Neural progenitor cell (in vitro differentiated cells): ENCODE data around the gene YPEL2. TPM values are rescaled to one million over a fixed set of nuclear protein-coding genes. Genes with fewer than 3 reads are reported as not detected.

ENCODE experiments used
- DNase-seq: peaks from one replicate; pipeline ENCODE4 v3.0.0-alpha.2; 2016; ENCODE audit warnings: low spot score
- H2AFZ ChIP-seq: fragments of 200-600 bp; sonication (generic); replicated peaks from 2 replicates; pipeline ENCODE4 v1.6.1; 2016; ENCODE audit warnings: antibody characterized with exemption
- H3F3A ChIP-seq: fragments of 200-600 bp; sonication (generic); 2 replicates; pipeline ENCODE4 v1.6.1; 2016; ENCODE audit warnings: antibody characterized with exemption, low read depth
- H3K27ac ChIP-seq: fragments of 200-600 bp; sonication (generic); 2 replicates; pipeline ENCODE4 v1.5.1; 2016; ENCODE audit warnings: mild to moderate bottlenecking
- H3K27me3 ChIP-seq: fragments of 200-600 bp; sonication (generic); 2 replicates; pipeline ENCODE4 v1.6.1; 2016; ENCODE audit warnings: mild to moderate bottlenecking, moderate library complexity
- H3K36me3 ChIP-seq: fragments of 200-600 bp; sonication (generic); 2 replicates; pipeline ENCODE4 v1.5.1; 2016
- H3K4me1 ChIP-seq: fragments of 200-600 bp; sonication (generic); 2 replicates; pipeline ENCODE4 v1.6.1; 2016; ENCODE audit warnings: mixed run types
- H3K4me2 ChIP-seq: fragments of 200-600 bp; sonication (generic); 2 replicates; pipeline ENCODE4 v1.6.1; 2016
- H3K4me3 ChIP-seq: fragments of 200-600 bp; sonication (generic); 2 replicates; pipeline ENCODE4 v1.5.1; 2016
- H3K79me2 ChIP-seq: fragments of 200-600 bp; sonication (generic); 2 replicates; pipeline ENCODE4 v1.6.1; 2016; ENCODE audit warnings: low read depth
- H3K9ac ChIP-seq: fragments of 200-600 bp; sonication (generic); 2 replicates; pipeline ENCODE4 v1.6.1; 2016
- H3K9me3 ChIP-seq: fragments of 200-600 bp; sonication (generic); 2 replicates; pipeline ENCODE4 v1.5.1; 2016; ENCODE audit warnings: low read depth
- H4K20me1 ChIP-seq: fragments of 200-600 bp; sonication (generic); 2 replicates; pipeline ENCODE4 v1.6.1; 2016; ENCODE audit warnings: low read depth
- H3K27ac Mint-ChIP-seq: 3 replicates; pipeline ENCODE4 v1.8.0; 2021; ENCODE audit warnings: mixed read lengths
- H3K27me3 Mint-ChIP-seq: 2 replicates; pipeline ENCODE4 v1.8.0; 2022; ENCODE audit warnings: low read depth, mild to moderate bottlenecking, inconsistent platforms, moderate library complexity, mixed read lengths; ENCODE audit not compliant: insufficient read depth
- H3K36me3 Mint-ChIP-seq: 3 replicates; pipeline ENCODE4 v1.8.0; 2021; ENCODE audit warnings: mixed read lengths
- H3K4me1 Mint-ChIP-seq: 3 replicates; pipeline ENCODE4 v1.8.0; 2021; ENCODE audit warnings: mixed read lengths
- H3K4me3 Mint-ChIP-seq: 3 replicates; pipeline ENCODE4 v1.8.0; 2021; ENCODE audit warnings: mild to moderate bottlenecking, moderate library complexity, mixed read lengths
- H3K9me3 Mint-ChIP-seq: 3 replicates; pipeline ENCODE4 v1.8.0; 2020; ENCODE audit warnings: mixed read lengths
- EZH2 ChIP-seq: fragments of 200-600 bp; sonication (generic); IDR thresholded peaks from 2 replicates; pipeline ENCODE4 v1.6.1; 2017; ENCODE audit warnings: antibody characterized with exemption, mild to moderate bottlenecking, moderate library complexity
- EZH2phosphoT487 ChIP-seq: fragments of 200-600 bp; sonication (generic); IDR thresholded peaks from 2 replicates; pipeline ENCODE4 v1.6.1; 2017; ENCODE audit warnings: antibody characterized with exemption
- total RNA-seq: library from RNA; depleted of rRNA; stranded (reverse); fragments of >200 nt; gene quantifications from 2 replicates; pipeline ENCODE4 v1.2.3, GENCODE V29; 2015; ENCODE audit warnings: low replicate concordance
- TF ChIP-seq, protein P1 (sequence below): fragments of 200-600 bp; sonication (generic); IDR thresholded peaks from 2 replicates; pipeline ENCODE4 v1.5.1; 2017; ENCODE audit warnings: antibody characterized with exemption, mild to moderate bottlenecking

YPEL2 gene
- total RNA-seq, 1 donor from 2014 or later, result 38.0 TPM

DNA sequence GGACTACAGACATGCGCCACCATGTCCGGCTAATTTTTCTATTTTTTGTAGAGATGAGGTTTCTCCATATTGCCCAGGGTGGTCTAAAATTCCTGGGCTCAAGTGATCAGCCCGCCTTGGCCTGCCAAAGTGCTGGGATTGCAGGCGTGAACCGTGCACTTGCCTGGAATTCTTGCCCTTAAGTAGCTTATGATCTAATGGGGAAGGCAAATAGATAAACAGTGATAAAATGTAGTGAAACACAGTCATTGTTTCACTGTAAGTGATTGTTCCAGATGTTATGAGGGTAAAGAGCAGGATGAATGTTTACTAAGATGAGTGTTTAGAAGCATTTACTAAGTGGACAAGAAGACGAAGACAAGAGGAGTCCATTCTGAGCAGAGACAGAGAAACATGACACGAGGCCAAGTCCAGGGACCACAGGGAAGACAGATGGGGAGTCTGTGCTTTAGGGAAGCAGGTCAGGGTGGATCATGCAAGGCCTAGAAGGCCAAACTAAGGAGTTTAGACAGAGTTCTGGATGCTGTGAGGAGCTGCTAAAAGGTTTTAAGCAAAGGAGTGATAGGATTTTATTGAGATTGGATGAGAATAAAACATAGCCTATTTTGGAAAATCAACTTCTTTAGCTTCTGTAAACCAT is 36.9 kb downstream of the YPEL2 start:
- Histone ChIP-seq H3K36me3 (no peaks in the 10 kb centered on the region), H3K9me3 (no peaks in the 10 kb centered on the region), H3F3A (peaks cover 76% of the 10 kb centered on the region), H3K9ac (no peak overlapping the region), H3K4me1 (peaks cover 96% of the 10 kb centered on the region), H3K27ac (no peak overlapping the region), H2AFZ (no peak overlapping the region), H4K20me1 (peaks cover 71% of the 10 kb centered on the region), H3K79me2 (peaks cover 58% of the 10 kb centered on the region), H3K27me3 (no peaks in the 10 kb centered on the region), H3K4me2 (peak overlapping the region; percentile 86), H3K4me3 (no peak overlapping the region)
- H3K4me3 Mint-ChIP-seq, result no peak overlapping the region
- H3K27me3 Mint-ChIP-seq, result no peaks in the 10 kb centered on the region
- TF ChIP-seq EZH2phosphoT487 (no peak), EZH2 (no peak)
- TF ChIP-seq, protein P1, sequence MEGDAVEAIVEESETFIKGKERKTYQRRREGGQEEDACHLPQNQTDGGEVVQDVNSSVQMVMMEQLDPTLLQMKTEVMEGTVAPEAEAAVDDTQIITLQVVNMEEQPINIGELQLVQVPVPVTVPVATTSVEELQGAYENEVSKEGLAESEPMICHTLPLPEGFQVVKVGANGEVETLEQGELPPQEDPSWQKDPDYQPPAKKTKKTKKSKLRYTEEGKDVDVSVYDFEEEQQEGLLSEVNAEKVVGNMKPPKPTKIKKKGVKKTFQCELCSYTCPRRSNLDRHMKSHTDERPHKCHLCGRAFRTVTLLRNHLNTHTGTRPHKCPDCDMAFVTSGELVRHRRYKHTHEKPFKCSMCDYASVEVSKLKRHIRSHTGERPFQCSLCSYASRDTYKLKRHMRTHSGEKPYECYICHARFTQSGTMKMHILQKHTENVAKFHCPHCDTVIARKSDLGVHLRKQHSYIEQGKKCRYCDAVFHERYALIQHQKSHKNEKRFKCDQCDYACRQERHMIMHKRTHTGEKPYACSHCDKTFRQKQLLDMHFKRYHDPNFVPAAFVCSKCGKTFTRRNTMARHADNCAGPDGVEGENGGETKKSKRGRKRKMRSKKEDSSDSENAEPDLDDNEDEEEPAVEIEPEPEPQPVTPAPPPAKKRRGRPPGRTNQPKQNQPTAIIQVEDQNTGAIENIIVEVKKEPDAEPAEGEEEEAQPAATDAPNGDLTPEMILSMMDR, result no peak
- DNase-seq, result no peak
- peak overlapping the region; percentile 0 for H3K27ac Mint-ChIP-seq
- H3K4me1 Mint-ChIP-seq, result peaks cover 79% of the 10 kb centered on the region
- H3K9me3 Mint-ChIP-seq, result no peaks in the 10 kb centered on the region
- H3K36me3 Mint-ChIP-seq, result peaks cover 2% of the 10 kb centered on the region

DNA sequence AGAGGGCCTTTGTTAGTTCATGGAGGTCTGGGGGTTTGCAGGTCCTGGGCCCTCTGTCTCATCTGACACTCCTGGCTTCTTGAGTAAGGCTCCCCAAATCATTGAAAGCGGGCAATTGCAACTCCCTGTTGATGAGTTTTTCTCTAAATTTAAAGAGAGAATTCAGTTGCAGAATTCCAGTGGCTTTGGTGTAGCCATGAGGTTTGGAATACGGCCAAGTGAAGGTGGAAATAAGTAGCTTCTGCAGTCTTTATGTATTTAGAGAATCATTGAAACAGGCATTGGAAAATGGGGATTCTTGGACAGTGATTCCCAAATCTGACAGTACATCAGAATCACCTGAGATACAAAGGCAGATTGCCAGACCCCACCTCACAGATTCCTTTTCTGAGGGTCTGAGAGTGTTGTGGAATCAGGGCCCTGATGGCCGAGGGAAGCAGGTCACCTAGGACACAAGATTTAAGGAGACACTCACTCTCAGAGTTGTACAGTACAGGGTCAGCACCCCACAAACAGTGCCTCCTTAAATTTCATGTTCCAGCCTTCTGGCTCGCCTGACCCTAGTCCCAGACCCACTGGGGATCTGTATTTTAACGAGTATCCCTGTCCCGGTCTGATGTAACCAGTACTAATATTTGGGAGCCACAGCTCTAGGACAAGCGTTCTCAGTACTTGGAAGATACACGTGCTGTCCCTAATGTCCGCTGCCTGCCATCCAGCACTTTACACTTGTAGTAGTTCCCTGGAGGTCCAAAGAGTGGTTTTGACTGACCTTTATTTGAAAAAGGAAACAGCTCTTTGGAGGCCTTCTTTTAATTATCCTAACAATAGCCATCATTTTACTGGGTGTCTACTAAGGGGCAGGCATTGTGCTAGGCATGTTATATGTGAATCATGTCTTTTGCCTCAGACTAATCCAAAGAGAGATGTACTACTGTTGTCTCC is 37.8 kb downstream of the YPEL2 start:
- peaks cover 68% of the 10 kb centered on the region for H4K20me1 ChIP-seq
- Mint-ChIP-seq H3K27me3 (no peaks in the 10 kb centered on the region), H3K36me3 (no peaks in the 10 kb centered on the region), H3K4me3 (no peak overlapping the region), H3K4me1 (peaks cover 78% of the 10 kb centered on the region), H3K27ac (no peak overlapping the region), H3K9me3 (no peaks in the 10 kb centered on the region)
- no peak overlapping the region for H3K4me3 ChIP-seq
- no peaks in the 10 kb centered on the region for H3K9me3 ChIP-seq
- H3K4me2 ChIP-seq, result peak overlapping the region; percentile 71
- H3K27me3 ChIP-seq, result no peaks in the 10 kb centered on the region
- DNase-seq, result no peak
- no peak overlapping the region for H3K27ac ChIP-seq
- no peak overlapping the region for H3K9ac ChIP-seq
- H3K36me3 ChIP-seq, result no peaks in the 10 kb centered on the region
- H3K4me1 ChIP-seq, result peaks cover 90% of the 10 kb centered on the region
- TF ChIP-seq EZH2phosphoT487 (no peak), EZH2 (no peak)
- TF ChIP-seq, protein P1, result no peak
- no peak overlapping the region for H2AFZ ChIP-seq
- peaks cover 59% of the 10 kb centered on the region for H3K79me2 ChIP-seq
- H3F3A ChIP-seq, result peaks cover 67% of the 10 kb centered on the region

DNA sequence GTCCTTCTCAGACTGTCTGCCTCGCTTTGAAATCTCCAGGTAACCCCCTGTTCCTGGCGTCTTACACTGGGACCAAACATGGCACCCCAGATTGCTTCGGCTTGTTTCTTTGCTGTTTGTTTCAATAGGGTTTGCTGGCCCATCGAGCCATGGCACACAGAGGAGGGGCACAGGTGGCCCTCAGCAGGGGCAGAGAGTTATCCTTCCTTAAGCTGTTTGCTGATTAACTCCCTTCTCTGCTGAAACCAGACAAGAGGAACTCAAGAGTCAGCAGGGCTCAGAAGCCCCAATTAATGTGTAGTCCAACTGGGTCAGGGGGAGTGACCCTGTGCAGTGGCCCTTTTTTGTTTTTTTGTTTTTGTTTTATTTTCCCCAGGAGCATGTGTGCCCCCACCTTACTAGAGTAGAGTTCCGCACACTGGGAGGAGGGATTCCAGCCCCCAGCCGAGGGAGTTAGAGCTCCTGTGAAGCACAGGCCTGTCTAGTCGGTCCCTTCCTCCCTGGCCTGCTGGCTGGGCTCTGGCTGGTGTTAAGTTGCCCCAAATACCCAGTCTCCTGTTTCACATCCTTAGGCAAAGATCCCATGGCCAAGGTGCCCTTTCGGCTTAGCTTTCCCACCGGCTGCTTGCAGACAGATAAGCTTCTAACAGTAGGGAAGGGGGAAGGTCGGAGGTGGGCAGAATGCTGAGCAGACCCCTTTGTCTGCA is 39.3 kb downstream of the YPEL2 start:
- TF ChIP-seq EZH2 (no peak), EZH2phosphoT487 (no peak)
- TF ChIP-seq, protein P1, result no peak

More for the DNA sequence above, 39.3 kb downstream of the YPEL2 start:
- H3K79me2 ChIP-seq, result peaks cover 62% of the 10 kb centered on the region
- no peaks in the 10 kb centered on the region for H3K27me3 Mint-ChIP-seq
- H3K9me3 Mint-ChIP-seq, result no peaks in the 10 kb centered on the region
- peak overlapping the region; percentile 71 for H3K4me2 ChIP-seq
- H3K4me3 ChIP-seq, result peak overlapping the region; percentile 21
- H3F3A ChIP-seq, result peaks cover 53% of the 10 kb centered on the region
- H2AFZ ChIP-seq, result no peak overlapping the region
- H3K4me1 Mint-ChIP-seq, result peaks cover 67% of the 10 kb centered on the region
- no peaks in the 10 kb centered on the region for H3K36me3 Mint-ChIP-seq
- peak; percentile 75 for DNase-seq
- H3K27ac Mint-ChIP-seq, result peak overlapping the region; percentile 87
- peak overlapping the region; percentile 48 for H3K4me3 Mint-ChIP-seq
- H3K4me1 ChIP-seq, result peaks cover 77% of the 10 kb centered on the region
- no peak overlapping the region for H3K9ac ChIP-seq
- H4K20me1 ChIP-seq, result peaks cover 66% of the 10 kb centered on the region
- no peaks in the 10 kb centered on the region for H3K27me3 ChIP-seq
- H3K36me3 ChIP-seq, result no peaks in the 10 kb centered on the region
- H3K9me3 ChIP-seq, result no peaks in the 10 kb centered on the region
- peak overlapping the region; percentile 85 for H3K27ac ChIP-seq
